Lower lobe of right lung (tissue), 2 donors: ENCODE data around the gene FAM78A. TPM values are rescaled to one million over a fixed set of nuclear protein-coding genes. Genes with fewer than 3 reads are reported as not detected.

ENCODE experiments used
- ATAC-seq, 2 donors: fragments of 200-7000 bp; cut with Tn5 transposase; one replicate each; pipeline ENCODE4 v1.9.1; 2020 to 2022; ENCODE audit warnings: mild to moderate bottlenecking in 2 of 2, moderate library complexity in 2 of 2
- DNase-seq: peaks from one replicate; pipeline ENCODE4 v3.0.0-alpha.2; 2020
- H3K27ac ChIP-seq: fragments of 200-600 bp; one replicate; pipeline ENCODE4 v1.8.0; 2022
- H3K27me3 ChIP-seq: fragments of 200-600 bp; one replicate; pipeline ENCODE4 v1.8.0; 2022; ENCODE audit warnings: low read depth
- H3K36me3 ChIP-seq: fragments of 200-600 bp; one replicate; pipeline ENCODE4 v1.8.0; 2022; ENCODE audit warnings: mild to moderate bottlenecking
- H3K4me1 ChIP-seq: fragments of 200-600 bp; one replicate; pipeline ENCODE4 v1.8.0; 2022
- H3K4me3 ChIP-seq: fragments of 200-600 bp; one replicate; pipeline ENCODE4 v1.8.0; 2022; ENCODE audit warnings: mild to moderate bottlenecking
- H3K9me3 ChIP-seq: fragments of 200-600 bp; one replicate; pipeline ENCODE4 v1.8.0; 2022
- CTCF ChIP-seq: fragments of 200-600 bp; IDR thresholded peaks from one replicate; pipeline ENCODE4 v1.8.0; 2022; ENCODE audit warnings: antibody characterized with exemption, mild to moderate bottlenecking
- intact Hi-C: fragments of 100-400 bp; cut with DNase I; formaldehyde crosslinking; loops from one replicate; pipeline ENCODE4 v1.11.0; 2022
- total RNA-seq: library from RNA; stranded (reverse); fragmentation: NEBNext Ultra II Directional; extraction: Animal tissue kit (Norgen Biotek cat#: 25700); gene quantifications from one replicate; pipeline ENCODE4 v1.2.1, GENCODE V29; 2021
- donor health status: DM: no; HTN: yes; CAD: no; lungs with severe emphysema.

Gene FAM78A
- total RNA-seq, 1 donor from 2014 or later, result 18.3 TPM

GRCh38 chr9:131296460-131296859 lies 20.1 kb upstream of the FAM78A start:
- intact Hi-C loops, result no loop called here
- Histone ChIP-seq H3K27me3 (no peaks in the 10 kb centered on the region), H3K4me1 (no peaks in the 10 kb centered on the region), H3K4me3 (no peak overlapping the region), H3K36me3 (no peaks in the 10 kb centered on the region), H3K9me3 (no peaks in the 10 kb centered on the region), H3K27ac (no peak overlapping the region)
- no peak for TF ChIP-seq CTCF
- DNase-seq, result no peak
- no peak for ATAC-seq

GRCh38 chr9:131292937-131293336 lies 16.6 kb upstream of the FAM78A start:
- ATAC-seq (no peak), DNase-seq (no peak)
- no peaks in the 10 kb centered on the region for H3K9me3 ChIP-seq
- H3K36me3 ChIP-seq, result no peaks in the 10 kb centered on the region
- intact Hi-C loops, result no loop called here
- no peaks in the 10 kb centered on the region for H3K4me1 ChIP-seq
- no peaks in the 10 kb centered on the region for H3K27me3 ChIP-seq
- H3K4me3 ChIP-seq, result no peak overlapping the region
- TF ChIP-seq CTCF, result no peak
- no peak overlapping the region for H3K27ac ChIP-seq

- Histone ChIP-seq H3K27ac (no peak overlapping the region), H3K4me3 (no peak overlapping the region), H3K36me3 (no peaks in the 10 kb centered on the region), H3K9me3 (no peaks in the 10 kb centered on the region), H3K4me1 (no peaks in the 10 kb centered on the region), H3K27me3 (no peaks in the 10 kb centered on the region)
- TF ChIP-seq CTCF, result no peak
- intact Hi-C loops, result no loop called here
- no peak for DNase-seq
- ATAC-seq, result no peak
Observed at GRCh38 chr9:131291795-131292315, 15.5 kb upstream of the FAM78A start.

GRCh38 chr9:131290767-131291370 lies 14.6 kb upstream of the FAM78A start:
- DNase-seq, result no peak
- no peak overlapping the region for H3K27ac ChIP-seq
- TF ChIP-seq CTCF, result no peak

GRCh38 chr9:131290036-131290766 lies 13.9 kb upstream of the FAM78A start:
- ATAC-seq, result peak in 1 of 2 donors; percentile 37
- H3K36me3 ChIP-seq, result no peaks in the 10 kb centered on the region
- DNase-seq, result no peak
- TF ChIP-seq CTCF, result no peak
- no peaks in the 10 kb centered on the region for H3K9me3 ChIP-seq
- H3K4me3 ChIP-seq, result peak overlapping the region; percentile 51
- peak overlapping the region; percentile 58 for H3K27ac ChIP-seq
- H3K4me1 ChIP-seq, result no peaks in the 10 kb centered on the region
- intact Hi-C loops, result no loop called here
- no peaks in the 10 kb centered on the region for H3K27me3 ChIP-seq

More at GRCh38 chr9:131290767-131291370, 14.6 kb upstream of the FAM78A start:
- no peak for ATAC-seq
- no peaks in the 10 kb centered on the region for H3K9me3 ChIP-seq
- no peaks in the 10 kb centered on the region for H3K36me3 ChIP-seq
- H3K4me1 ChIP-seq, result no peaks in the 10 kb centered on the region
- peak overlapping the region; percentile 51 for H3K4me3 ChIP-seq
- no peaks in the 10 kb centered on the region for H3K27me3 ChIP-seq
- intact Hi-C loops, result no loop called here
